Keratinocyte (primary cell): ENCODE data around the gene RSAD1.

Experiments
- EZH2 ChIP-seq: IDR thresholded peaks from one replicate; pipeline ENCODE4 v1.6.1; 2012; ENCODE audit warnings: inconsistent platforms, mild to moderate bottlenecking, low read length, moderate library complexity
- TF ChIP-seq, protein P1 (sequence below), 3 experiments: IDR thresholded peaks in 1 of 3; conservative IDR thresholded peaks in 1 of 3; optimal IDR thresholded peaks in 1 of 3; 2 replicates in 2 of 3; 3 replicates in 1 of 3; pipeline versions ENCODE3 to v1.5.1; 2011; ENCODE audit warnings: low read length in 3 of 3, mild to moderate bottlenecking in 3 of 3, moderate library complexity in 2 of 3, control low read depth in 1 of 3, inconsistent platforms in 1 of 3; ENCODE audit not compliant: insufficient read depth in 2 of 3; ENCODE audit errors: extremely low read depth in 1 of 3

DNA sequence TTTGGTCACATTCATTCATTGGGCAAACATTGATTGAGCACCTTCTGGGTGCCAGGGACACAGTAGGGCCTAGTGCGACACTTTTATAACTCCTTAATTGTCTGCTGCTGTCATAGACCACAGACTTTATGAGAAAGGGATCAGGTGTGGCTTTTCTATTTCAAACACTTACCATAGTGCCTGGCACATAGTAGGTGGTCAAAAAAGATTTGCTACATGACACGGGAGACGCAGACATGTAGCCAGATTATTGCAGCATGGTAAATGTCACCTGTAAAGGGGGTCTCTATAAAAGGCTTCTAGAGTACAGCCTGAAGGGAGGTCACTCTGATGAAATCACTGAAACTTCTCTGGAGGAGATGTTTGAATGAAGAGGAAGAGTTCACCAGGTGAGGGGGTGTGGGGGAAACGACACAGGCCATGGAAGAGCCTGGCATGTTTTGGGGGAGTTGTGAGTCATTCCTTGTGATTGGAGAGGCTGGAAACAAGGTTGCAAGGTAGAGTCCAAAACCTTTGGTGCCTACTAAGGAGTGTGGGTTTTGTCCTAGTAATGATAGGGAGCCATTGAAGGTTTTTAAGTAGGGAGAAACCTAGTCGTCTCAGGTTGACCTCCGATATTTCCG, 1.6 kb downstream of the RSAD1 start:
- TF ChIP-seq, protein P1, sequence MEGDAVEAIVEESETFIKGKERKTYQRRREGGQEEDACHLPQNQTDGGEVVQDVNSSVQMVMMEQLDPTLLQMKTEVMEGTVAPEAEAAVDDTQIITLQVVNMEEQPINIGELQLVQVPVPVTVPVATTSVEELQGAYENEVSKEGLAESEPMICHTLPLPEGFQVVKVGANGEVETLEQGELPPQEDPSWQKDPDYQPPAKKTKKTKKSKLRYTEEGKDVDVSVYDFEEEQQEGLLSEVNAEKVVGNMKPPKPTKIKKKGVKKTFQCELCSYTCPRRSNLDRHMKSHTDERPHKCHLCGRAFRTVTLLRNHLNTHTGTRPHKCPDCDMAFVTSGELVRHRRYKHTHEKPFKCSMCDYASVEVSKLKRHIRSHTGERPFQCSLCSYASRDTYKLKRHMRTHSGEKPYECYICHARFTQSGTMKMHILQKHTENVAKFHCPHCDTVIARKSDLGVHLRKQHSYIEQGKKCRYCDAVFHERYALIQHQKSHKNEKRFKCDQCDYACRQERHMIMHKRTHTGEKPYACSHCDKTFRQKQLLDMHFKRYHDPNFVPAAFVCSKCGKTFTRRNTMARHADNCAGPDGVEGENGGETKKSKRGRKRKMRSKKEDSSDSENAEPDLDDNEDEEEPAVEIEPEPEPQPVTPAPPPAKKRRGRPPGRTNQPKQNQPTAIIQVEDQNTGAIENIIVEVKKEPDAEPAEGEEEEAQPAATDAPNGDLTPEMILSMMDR (optimal IDR thresholded peaks at IDR 0.05 in 1 of 3, IDR thresholded peaks at IDR 0.05 in 1 of 3, conservative IDR thresholded peaks at IDR 0.05 in 1 of 3; ENCODE audit: extremely low read depth in 1 of 3, insufficient read depth in 2 of 3, low read length in 3 of 3), result no peak
- no peak for TF ChIP-seq EZH2
